Astrocyte of the cerebellum (primary cell): ENCODE results near the gene MYO9B.

Experiments
- DNase-seq: peaks from one replicate; pipeline ENCODE4 v3.0.0-alpha.2; 2011; ENCODE audit warnings: low read depth
- H3K4me3 ChIP-seq: 2 replicates; pipeline ENCODE4 v1.5.1; 2011; ENCODE audit warnings: mild to moderate bottlenecking, low read depth, low read length, moderate library complexity
- CTCF ChIP-seq: IDR thresholded peaks from 2 replicates; pipeline ENCODE4 v1.5.1; 2012; ENCODE audit warnings: low read length, low read depth, moderate library complexity, mild to moderate bottlenecking; ENCODE audit errors: missing control alignments
- in situ Hi-C: cut with HindIII; loops from 2 replicates; pipeline ENCODE4 v1.10.0; 2017; ENCODE audit warnings: low sequenced_read_pairs

The MYO9B gene

GRCh38 chr19:17058236-17058635 lies 17.3 kb upstream of the MYO9B start:
- in situ Hi-C loops, result no loop called here
- no peak for DNase-seq

GRCh38 chr19:17060802-17061201 lies 14.8 kb upstream of the MYO9B start:
- no peak for TF ChIP-seq CTCF
- in situ Hi-C loops, result no loop called here

More at GRCh38 chr19:17058236-17058635, 17.3 kb upstream of the MYO9B start:
- no peak for TF ChIP-seq CTCF
- no peak overlapping the region for H3K4me3 ChIP-seq

GRCh38 chr19:17061205-17061604 lies 14.4 kb upstream of the MYO9B start:
- no peak for DNase-seq
- in situ Hi-C loops, result no loop called here

More at GRCh38 chr19:17060802-17061201, 14.8 kb upstream of the MYO9B start:
- no peak for DNase-seq
- no peak overlapping the region for H3K4me3 ChIP-seq

GRCh38 chr19:17061691-17062090 lies 13.9 kb upstream of the MYO9B start:
- no peak overlapping the region for H3K4me3 ChIP-seq
- in situ Hi-C loops, result no loop called here
- DNase-seq, result no peak
- TF ChIP-seq CTCF, result no peak

More at GRCh38 chr19:17061205-17061604, 14.4 kb upstream of the MYO9B start:
- H3K4me3 ChIP-seq, result no peak overlapping the region
- no peak for TF ChIP-seq CTCF

- DNase-seq, result no peak
- TF ChIP-seq CTCF, result no peak
- in situ Hi-C loops, result no loop called here
- H3K4me3 ChIP-seq, result no peak overlapping the region
Measured at GRCh38 chr19:17063428-17063827, 12.1 kb upstream of the MYO9B start.

GRCh38 chr19:17069193-17069592 lies 6.4 kb upstream of the MYO9B start:
- TF ChIP-seq CTCF, result no peak
- DNase-seq, result no peak
- no peak overlapping the region for H3K4me3 ChIP-seq
- in situ Hi-C loops, result no loop called here

- no peak for DNase-seq
- TF ChIP-seq CTCF, result no peak
- H3K4me3 ChIP-seq, result no peak overlapping the region
- in situ Hi-C loops, result no loop called here
Measured at GRCh38 chr19:17070421-17070820, 5.2 kb upstream of the MYO9B start.
